Fibroblast of gingiva (primary cell): ENCODE data around the gene ZBTB8B.

Experiments
- DNase-seq: peaks from one replicate; pipeline ENCODE4 v3.0.0-alpha.2; 2011; ENCODE audit warnings: low read depth

ZBTB8B gene

GRCh38 chr1:32508761-32509160, 43.9 kb downstream of the ZBTB8B start:
- DNase-seq, result no peak

- DNase-seq, result no peak
Measured at GRCh38 chr1:32509939-32510338, 45.1 kb downstream of the ZBTB8B start.
